Measurements from ENCODE around the gene USP35. TPM values are rescaled to one million over a fixed set of nuclear protein-coding genes. Genes with fewer than 3 reads are reported as not detected.

Gene USP35
- total RNA-seq, 4 donors from 2014 or later = 6.6 to 30.6 (median 13.3) TPM

DNA sequence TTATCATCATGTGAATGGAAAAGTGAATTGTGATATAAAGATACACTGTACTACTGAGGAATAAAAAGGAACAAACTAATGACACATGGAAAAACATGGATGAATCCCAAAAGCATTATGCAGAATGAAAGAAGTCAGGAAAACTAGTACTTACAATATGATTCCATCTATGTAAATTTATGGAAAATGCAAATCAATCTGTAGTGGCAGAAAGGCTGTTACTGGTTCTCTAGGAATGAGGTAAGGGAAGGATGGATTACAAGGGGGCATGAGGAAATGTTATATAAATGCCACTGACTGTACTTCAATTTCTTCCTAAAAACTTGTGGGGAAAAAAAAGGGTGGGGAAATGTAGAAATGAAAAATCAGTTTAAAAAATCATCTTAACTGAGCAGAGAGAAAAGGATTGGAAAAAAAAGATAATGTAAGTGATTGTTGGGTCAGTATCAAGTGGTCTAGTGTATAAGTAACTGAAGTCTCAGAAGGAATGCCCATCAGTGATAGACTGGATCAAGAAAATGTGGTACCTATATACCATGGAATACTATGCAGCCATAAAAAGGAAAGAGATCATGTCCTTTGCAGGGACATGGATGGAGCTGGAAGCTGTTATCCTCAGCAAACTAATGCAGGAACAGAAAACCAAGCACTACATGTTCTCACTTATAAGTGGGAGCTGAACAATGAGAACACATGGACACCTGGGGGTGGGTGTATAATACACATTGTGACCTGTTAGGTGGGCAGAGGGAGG is 48.8 kb downstream of the USP35 start:
- Histone ChIP-seq H3K36me3 (no peaks in the 10 kb centered on the region), H3K27ac (no peak overlapping the region), H3K4me1 (no peaks in the 10 kb centered on the region), H3K9me3 (no peaks in the 10 kb centered on the region), H3K27me3 (no peaks in the 10 kb centered on the region), H3K4me3 (no peak overlapping the region)
- DNase-seq = no peak
- TF ChIP-seq POLR2A (IDR thresholded peaks at IDR 0.05) = no peak
- TF ChIP-seq, protein P1, sequence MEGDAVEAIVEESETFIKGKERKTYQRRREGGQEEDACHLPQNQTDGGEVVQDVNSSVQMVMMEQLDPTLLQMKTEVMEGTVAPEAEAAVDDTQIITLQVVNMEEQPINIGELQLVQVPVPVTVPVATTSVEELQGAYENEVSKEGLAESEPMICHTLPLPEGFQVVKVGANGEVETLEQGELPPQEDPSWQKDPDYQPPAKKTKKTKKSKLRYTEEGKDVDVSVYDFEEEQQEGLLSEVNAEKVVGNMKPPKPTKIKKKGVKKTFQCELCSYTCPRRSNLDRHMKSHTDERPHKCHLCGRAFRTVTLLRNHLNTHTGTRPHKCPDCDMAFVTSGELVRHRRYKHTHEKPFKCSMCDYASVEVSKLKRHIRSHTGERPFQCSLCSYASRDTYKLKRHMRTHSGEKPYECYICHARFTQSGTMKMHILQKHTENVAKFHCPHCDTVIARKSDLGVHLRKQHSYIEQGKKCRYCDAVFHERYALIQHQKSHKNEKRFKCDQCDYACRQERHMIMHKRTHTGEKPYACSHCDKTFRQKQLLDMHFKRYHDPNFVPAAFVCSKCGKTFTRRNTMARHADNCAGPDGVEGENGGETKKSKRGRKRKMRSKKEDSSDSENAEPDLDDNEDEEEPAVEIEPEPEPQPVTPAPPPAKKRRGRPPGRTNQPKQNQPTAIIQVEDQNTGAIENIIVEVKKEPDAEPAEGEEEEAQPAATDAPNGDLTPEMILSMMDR (IDR thresholded peaks at IDR 0.05) = no peak

DNA sequence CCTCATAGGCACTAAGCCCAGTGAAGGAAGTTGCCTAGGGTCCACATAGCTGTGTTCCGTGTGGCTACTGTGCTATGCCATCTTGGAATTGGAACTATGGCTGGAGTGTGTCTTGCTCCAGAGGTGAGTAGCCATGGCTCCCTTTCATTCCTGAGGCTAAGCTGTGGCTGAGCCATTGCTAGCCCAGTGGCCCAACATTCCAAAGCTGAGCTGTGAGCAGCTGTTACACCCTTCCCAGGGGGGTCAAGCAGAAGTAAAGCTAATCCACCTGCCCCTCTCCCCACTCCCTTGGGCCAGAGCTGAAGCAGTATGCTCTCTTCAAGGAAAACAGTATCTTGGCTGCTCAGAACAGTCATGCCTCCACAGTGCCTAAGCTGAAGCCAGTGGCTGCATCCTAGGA is 51.1 kb downstream of the USP35 start:
- no peak for DNase-seq
- no peak overlapping the region for H3K27ac ChIP-seq
- no peaks in the 10 kb centered on the region for H3K9me3 ChIP-seq
- TF ChIP-seq POLR2A (IDR thresholded peaks at IDR 0.05) = no peak
- TF ChIP-seq, protein P1 (IDR thresholded peaks at IDR 0.05) = no peak
- no peaks in the 10 kb centered on the region for H3K27me3 ChIP-seq
- H3K36me3 ChIP-seq = no peaks in the 10 kb centered on the region
- no peaks in the 10 kb centered on the region for H3K4me1 ChIP-seq
- H3K4me3 ChIP-seq = no peak overlapping the region

DNA sequence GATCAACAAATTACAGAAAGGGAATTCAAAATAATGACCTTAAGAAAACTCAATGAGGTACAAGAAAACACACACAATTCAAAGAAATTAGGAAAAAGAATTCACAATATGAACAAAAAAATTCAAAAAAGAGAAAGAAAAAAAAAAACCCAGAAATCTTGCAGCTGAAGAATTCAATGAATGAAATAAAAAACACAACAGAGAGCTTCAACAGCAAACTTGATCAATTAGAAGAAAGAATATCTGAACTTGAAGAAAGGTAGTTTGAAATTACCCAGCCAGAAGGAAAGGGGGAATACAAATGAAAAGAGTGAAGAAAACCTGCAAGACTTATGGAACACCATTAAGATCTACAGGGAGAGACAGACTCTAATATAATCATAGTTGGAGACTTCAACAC is 52.8 kb downstream of the USP35 start:
- no peak for TF ChIP-seq POLR2A (IDR thresholded peaks at IDR 0.05)
- TF ChIP-seq, protein P1 (IDR thresholded peaks at IDR 0.05) = no peak
- no peak overlapping the region for H3K4me3 ChIP-seq

DNA sequence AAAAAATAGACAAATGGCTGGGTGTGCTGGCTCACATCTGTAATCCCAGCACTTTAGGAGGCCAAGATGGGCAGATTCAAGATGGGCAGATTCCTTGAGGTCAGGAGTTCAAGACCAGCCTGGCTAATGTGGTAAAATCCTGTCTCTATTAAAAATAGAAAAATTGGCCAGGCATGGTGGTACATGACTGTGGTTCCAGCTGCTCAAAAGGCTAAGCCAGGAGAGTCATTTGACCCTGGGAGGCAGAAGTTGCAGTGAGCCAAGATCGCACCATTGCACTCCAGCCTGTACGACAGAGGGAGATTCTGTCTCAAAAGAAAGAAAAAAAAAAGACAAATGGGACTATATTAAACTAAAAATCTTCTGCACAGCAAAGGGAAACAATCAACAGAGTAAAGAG is 55.4 kb downstream of the USP35 start:
- TF ChIP-seq, protein P1 (IDR thresholded peaks at IDR 0.05) = no peak
- TF ChIP-seq POLR2A (IDR thresholded peaks at IDR 0.05) = no peak
- H3K4me3 ChIP-seq = no peak overlapping the region
- no peaks in the 10 kb centered on the region for H3K9me3 ChIP-seq
- H3K27me3 ChIP-seq = no peaks in the 10 kb centered on the region
- no peak overlapping the region for H3K27ac ChIP-seq
- H3K36me3 ChIP-seq = peaks cover 0 to 5% (median 0%) of the 10 kb centered on the region in 3 donors
- DNase-seq = no peak
- H3K4me1 ChIP-seq = no peaks in the 10 kb centered on the region

More for the DNA sequence above, 52.8 kb downstream of the USP35 start:
- DNase-seq = no peak
- Histone ChIP-seq H3K36me3 (no peaks in the 10 kb centered on the region), H3K4me1 (no peaks in the 10 kb centered on the region), H3K27me3 (no peaks in the 10 kb centered on the region), H3K9me3 (no peaks in the 10 kb centered on the region), H3K27ac (no peak overlapping the region)

DNA sequence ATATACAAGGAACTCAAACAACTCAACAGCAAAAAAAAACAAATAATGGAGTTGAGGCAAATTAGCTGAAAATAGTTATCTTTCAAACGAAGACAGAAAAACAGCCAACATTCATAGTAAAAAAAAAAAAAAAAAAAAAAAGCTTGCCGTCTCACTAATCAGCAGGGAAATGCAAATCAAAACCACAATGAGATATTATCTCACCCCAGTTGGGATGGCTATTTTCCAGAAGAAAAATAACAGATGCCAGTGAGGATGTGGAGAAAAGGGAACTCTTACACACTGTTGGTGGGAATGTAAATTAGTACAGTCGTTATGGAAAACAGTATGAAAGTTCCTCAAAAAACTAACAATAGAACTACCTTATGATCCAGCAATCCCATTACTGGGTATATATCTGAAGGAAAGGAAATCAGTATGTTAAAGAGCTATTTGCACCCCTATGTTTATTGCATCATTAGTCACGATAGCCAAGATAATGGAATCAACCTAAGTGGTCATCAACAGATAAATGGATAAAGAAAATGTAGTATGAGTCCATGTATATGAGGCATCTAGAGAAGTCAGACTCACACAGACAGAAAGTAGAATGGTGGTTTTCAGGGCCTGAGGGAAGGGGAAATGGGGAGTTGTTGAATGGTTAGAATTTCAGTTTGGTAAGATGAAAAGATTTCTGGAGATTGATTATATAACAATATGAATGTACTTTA is 56.0 kb downstream of the USP35 start:
- DNase-seq = no peak
- no peaks in the 10 kb centered on the region for H3K27me3 ChIP-seq
- H3K36me3 ChIP-seq = peaks cover 0 to 8% (median 0%) of the 10 kb centered on the region in 3 donors
- H3K9me3 ChIP-seq = no peaks in the 10 kb centered on the region
- H3K4me1 ChIP-seq = no peaks in the 10 kb centered on the region
- no peak overlapping the region for H3K4me3 ChIP-seq
- no peak overlapping the region for H3K27ac ChIP-seq
- no peak for TF ChIP-seq POLR2A (IDR thresholded peaks at IDR 0.05)
- TF ChIP-seq, protein P1 (IDR thresholded peaks at IDR 0.05) = no peak

All from Peyer's patch (tissue), 4 donors.